Measurements from ENCODE around the gene IFTAP.

GRCh38 chr11:36688132-36688531 lies 93.8 kb downstream of the IFTAP start:
- no peak for TF ChIP-seq CTCF (IDR thresholded peaks at IDR 0.05)
- no peak for TF ChIP-seq GABPA (IDR thresholded peaks at IDR 0.05; ENCODE audit: low read depth)
- no peak for TF ChIP-seq ZBTB33 (IDR thresholded peaks at IDR 0.05; ENCODE audit: borderline replicate concordance, low read depth)
- no peak for TF ChIP-seq USF2 (IDR thresholded peaks at IDR 0.05; ENCODE audit: borderline replicate concordance, low read depth, low read length)
- no peak for TF ChIP-seq REST (IDR thresholded peaks at IDR 0.05; ENCODE audit: low read depth, low read length)
- TF ChIP-seq RFX5 (IDR thresholded peaks at IDR 0.05; ENCODE audit: low read length) = no peak
- no peak for TF ChIP-seq NRF1 (IDR thresholded peaks at IDR 0.05; ENCODE audit: low read depth, low read length)
- no peak for TF ChIP-seq USF1 (IDR thresholded peaks at IDR 0.05; ENCODE audit: borderline replicate concordance, low read depth)
- no peak for TF ChIP-seq MEF2A (IDR thresholded peaks at IDR 0.05; ENCODE audit: borderline replicate concordance, low read depth)
- no peak for TF ChIP-seq RCOR1 (IDR thresholded peaks at IDR 0.05; ENCODE audit: low read length)
- no peak for TF ChIP-seq POLR2AphosphoS5 (IDR thresholded peaks at IDR 0.05; ENCODE audit: low read depth, low read length)
- no peak for TF ChIP-seq FOXM1 (IDR thresholded peaks at IDR 0.05; ENCODE audit: low read depth)

All from SK-N-SH (cell line).